GM19025 (cell line): ENCODE results near the gene DDX6.
"Not testable (repeated sequence)": the region's sequence is repeated elsewhere in the genome, so short reads cannot be mapped to it uniquely, and the experiment has no call there.

Experiments used
- ATAC-seq: cut with Tn5 transposase; IDR thresholded peaks from one replicate; pipeline ENCODE4 v1.9.1; 2021; ENCODE audit warnings: mild to moderate bottlenecking, low read depth, moderate library complexity; ENCODE audit not compliant: unreplicated experiment

DDX6 gene

GRCh38 chr11:118792570-118793124 lies 1.7 kb upstream of the DDX6 start:
- ATAC-seq, result peak; percentile 65

GRCh38 chr11:118791961-118792569 lies 1.1 kb upstream of the DDX6 start:
- ATAC-seq, result no peak

GRCh38 chr11:118790357-118791110 lies 430 bp downstream of the DDX6 start:
- peak; percentile 14 for ATAC-seq

- ATAC-seq, result no peak
These were observed 1.2 kb downstream of the DDX6 start for GRCh38 chr11:118789501-118790356.

GRCh38 chr11:118786657-118787056 lies 4.3 kb downstream of the DDX6 start:
- ATAC-seq, result no peak

GRCh38 chr11:118785362-118785761 lies 5.6 kb downstream of the DDX6 start:
- no peak for ATAC-seq

- no peak for ATAC-seq
These were observed 7.1 kb downstream of the DDX6 start for GRCh38 chr11:118783724-118784495.

GRCh38 chr11:118783324-118783723 lies 7.6 kb downstream of the DDX6 start:
- not testable (repeated sequence) for ATAC-seq

- ATAC-seq, result no peak
These were observed 12.1 kb downstream of the DDX6 start for GRCh38 chr11:118778898-118779297.

- no peak for ATAC-seq
These were observed 16.9 kb downstream of the DDX6 start for GRCh38 chr11:118774032-118774431.

- no peak for ATAC-seq
These were observed 19.2 kb downstream of the DDX6 start for GRCh38 chr11:118771547-118772288.

- ATAC-seq, result no peak
These were observed 22.3 kb downstream of the DDX6 start for GRCh38 chr11:118768690-118769089.

GRCh38 chr11:118766035-118766434 lies 24.9 kb downstream of the DDX6 start:
- no peak for ATAC-seq

- ATAC-seq, result not testable (repeated sequence)
These were observed 25.8 kb downstream of the DDX6 start for GRCh38 chr11:118765095-118765691.

GRCh38 chr11:118763041-118763440 lies 27.9 kb downstream of the DDX6 start:
- no peak for ATAC-seq

- ATAC-seq, result not testable (repeated sequence)
These were observed 29.0 kb downstream of the DDX6 start for GRCh38 chr11:118761981-118762380.

GRCh38 chr11:118757876-118758399 lies 33.0 kb downstream of the DDX6 start:
- no peak for ATAC-seq

- ATAC-seq, result no peak
These were observed 38.3 kb downstream of the DDX6 start for GRCh38 chr11:118752654-118753053.

GRCh38 chr11:118749429-118749828 lies 41.5 kb downstream of the DDX6 start:
- no peak for ATAC-seq
